GM23248 (cell line): ENCODE data around the gene GMPR. TPM values are rescaled to one million over a fixed set of nuclear protein-coding genes. Genes with fewer than 3 reads are reported as not detected.
"Not testable (repeated sequence)": the region's sequence is repeated elsewhere in the genome, so short reads cannot be mapped to it uniquely, and the experiment has no call there.

ENCODE experiments used
- DNase-seq: peaks from one replicate; pipeline ENCODE4 v3.0.0-alpha.2; 2015
- H2AFZ ChIP-seq: fragments of 200-600 bp; sonication (generic); 2 replicates; pipeline ENCODE4 v1.6.1; 2016; ENCODE audit warnings: antibody characterized with exemption
- H3F3A ChIP-seq: fragments of 200-600 bp; sonication (generic); 2 replicates; pipeline ENCODE4 v1.6.1; 2016; ENCODE audit warnings: mild to moderate bottlenecking, antibody characterized with exemption, mixed run types; ENCODE audit not compliant: insufficient read depth
- H3K27ac ChIP-seq: fragments of 200-600 bp; sonication (generic); 2 replicates; pipeline ENCODE4 v1.5.1; 2016; ENCODE audit warnings: mild to moderate bottlenecking
- H3K27me3 ChIP-seq: fragments of 200-600 bp; sonication (generic); replicated peaks from 2 replicates; pipeline ENCODE4 v1.6.1; 2016; ENCODE audit warnings: mild to moderate bottlenecking; ENCODE audit not compliant: insufficient read depth
- H3K36me3 ChIP-seq: fragments of 200-600 bp; sonication (generic); 2 replicates; pipeline ENCODE4 v1.6.1; 2016; ENCODE audit warnings: low read depth, mild to moderate bottlenecking
- H3K4me1 ChIP-seq: fragments of 200-600 bp; sonication (generic); 2 replicates; pipeline ENCODE4 v1.6.1; 2016; ENCODE audit warnings: mild to moderate bottlenecking; ENCODE audit not compliant: insufficient read depth
- H3K4me2 ChIP-seq: fragments of 200-600 bp; sonication (generic); one replicate; pipeline ENCODE4 v1.6.1; 2016; ENCODE audit warnings: mild to moderate bottlenecking; ENCODE audit not compliant: unreplicated experiment
- H3K4me3 ChIP-seq: fragments of 200-600 bp; sonication (generic); 2 replicates; pipeline ENCODE4 v1.5.1; 2016; ENCODE audit warnings: mild to moderate bottlenecking
- H3K79me2 ChIP-seq: fragments of 200-600 bp; sonication (generic); 2 replicates; pipeline ENCODE4 v1.6.1; 2016; ENCODE audit warnings: mild to moderate bottlenecking; ENCODE audit not compliant: insufficient read depth
- H3K9ac ChIP-seq: fragments of 200-600 bp; sonication (generic); 2 replicates; pipeline ENCODE4 v1.6.1; 2016; ENCODE audit warnings: mild to moderate bottlenecking
- H3K9me2 ChIP-seq: fragments of 200-600 bp; sonication (generic); 2 replicates; pipeline ENCODE4 v1.6.1; 2016; ENCODE audit warnings: mixed run types, mild to moderate bottlenecking, moderate library complexity; ENCODE audit not compliant: insufficient read depth
- H3K9me3 ChIP-seq: fragments of 200-600 bp; sonication (generic); one replicate; pipeline ENCODE4 v1.6.1; 2017; ENCODE audit warnings: low read depth
- H4K20me1 ChIP-seq: fragments of 200-600 bp; sonication (generic); 2 replicates; pipeline ENCODE4 v1.6.0; 2016; ENCODE audit not compliant: insufficient read depth
- EZH2 ChIP-seq: fragments of 200-600 bp; sonication (generic); IDR thresholded peaks from 2 replicates; pipeline ENCODE4 v1.6.1; 2018; ENCODE audit warnings: antibody characterized with exemption, mild to moderate bottlenecking; ENCODE audit not compliant: insufficient read depth, poor library complexity, severe bottlenecking
- EZH2phosphoT487 ChIP-seq: fragments of 200-600 bp; sonication (generic); IDR thresholded peaks from 2 replicates; pipeline ENCODE4 v1.6.1; 2018; ENCODE audit warnings: antibody characterized with exemption, moderate library complexity, mild to moderate bottlenecking, low read depth; ENCODE audit not compliant: insufficient read depth
- WGBS, 2 experiments: methylation state at CpG; one replicate each; pipeline ENCODE4 v1.1.6; 2015 to 2017; ENCODE audit warnings: low lambda C conversion rate in 2 of 2, low coverage in 1 of 2; ENCODE audit errors: missing lambda C conversion rate in 2 of 2; 5-methylcytosine and 5-hydroxymethylcytosine counted together
- in situ Hi-C: fragments of 300-500 bp; cut with MboI; formaldehyde crosslinking; loops from 2 replicates; pipeline ENCODE4 v1.15.0; 2020
- polyA plus RNA-seq: library from polyadenylated mRNA; unstranded; fragments of >200 nt; fragmentation: Nextera tagmentation; extraction: Ambion mirVana; gene quantifications from 2 replicates; pipeline ENCODE4 v1.2.1, GENCODE V29; 2016
- total RNA-seq: library from RNA; depleted of rRNA; stranded (reverse); fragments of >200 nt; shearing (Covaris generic); gene quantifications from 2 replicates; pipeline ENCODE4 v1.2.3, GENCODE V29; 2014

The GMPR gene
- total and polyA plus RNA-seq, 2 experiments from 2014 or later, result 2.2 to 2.3 TPM

DNA sequence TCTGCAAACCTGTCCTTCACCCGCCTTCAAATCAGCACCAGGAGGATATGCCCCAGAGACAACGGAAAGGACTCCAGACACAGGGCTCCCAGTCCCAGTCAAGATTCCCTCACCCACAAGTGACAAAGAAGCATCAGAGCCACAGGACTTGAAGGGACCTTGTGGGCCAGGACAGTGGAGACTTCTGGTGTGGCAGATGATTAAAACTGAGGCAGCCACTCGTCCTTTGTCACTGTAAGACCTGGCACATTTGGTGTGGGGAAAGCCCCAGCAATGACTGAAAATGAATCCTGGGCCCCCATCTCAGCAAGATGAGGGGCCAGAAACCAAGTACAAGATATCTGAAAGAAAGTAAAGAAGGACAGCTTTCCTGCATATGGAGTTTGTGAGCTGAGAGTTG, 15.6 kb upstream of the GMPR start:
- Histone ChIP-seq H3K9ac (no peak overlapping the region), H3K9me3 (no peaks in the 10 kb centered on the region), H3K27ac (no peak overlapping the region), H4K20me1 (no peaks in the 10 kb centered on the region), H2AFZ (no peak overlapping the region), H3K79me2 (no peaks in the 10 kb centered on the region), H3F3A (no peaks in the 10 kb centered on the region), H3K4me3 (no peak overlapping the region), H3K4me2 (no peak overlapping the region), H3K36me3 (no peaks in the 10 kb centered on the region), H3K4me1 (no peaks in the 10 kb centered on the region), H3K27me3 (0 out of 2 replicates have a peak, but pooled peaks cover 5% of the 10 kb centered on the region), H3K9me2 (no peaks in the 10 kb centered on the region)
- in situ Hi-C loops, result no loop called here
- WGBS, 2 experiments, result 73 to 83% methylated on average over 3 of the region's 3 CpGs
- no peak for DNase-seq
- no peak for TF ChIP-seq EZH2
- TF ChIP-seq EZH2phosphoT487, result no peak

DNA sequence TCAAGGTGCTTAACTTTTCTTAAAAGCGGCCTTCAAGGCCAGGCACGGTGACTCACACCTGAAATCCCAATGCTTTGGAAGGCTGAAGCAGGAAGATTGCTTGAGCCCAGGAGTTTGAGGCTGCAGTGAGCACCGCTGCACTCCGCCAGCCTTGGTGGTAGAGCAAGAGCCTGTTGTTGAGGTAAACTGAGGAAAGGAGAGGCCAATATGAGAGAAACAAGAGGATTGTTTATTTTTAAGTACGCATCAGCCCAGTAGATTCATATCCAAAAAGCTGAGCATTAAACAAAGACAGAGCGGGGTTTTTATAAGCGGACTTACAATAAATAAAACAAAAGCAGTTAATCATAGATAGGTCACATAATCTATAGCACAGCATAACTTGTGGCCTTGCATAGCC, 15.0 kb upstream of the GMPR start:
- Histone ChIP-seq H3K27ac (no peak overlapping the region), H3K9me2 (no peaks in the 10 kb centered on the region), H3K4me3 (no peak overlapping the region), H3K36me3 (no peaks in the 10 kb centered on the region), H3K79me2 (no peaks in the 10 kb centered on the region), H3K27me3 (peaks cover 10% of the 10 kb centered on the region), H3K4me2 (no peak overlapping the region), H3K9ac (no peak overlapping the region), H3K9me3 (no peaks in the 10 kb centered on the region), H3F3A (no peaks in the 10 kb centered on the region), H3K4me1 (no peaks in the 10 kb centered on the region), H4K20me1 (no peaks in the 10 kb centered on the region), H2AFZ (no peak overlapping the region)
- TF ChIP-seq EZH2 (no peak), EZH2phosphoT487 (no peak)
- no peak for DNase-seq
- 86 to 92% methylated on average over 7 of the region's 7 CpGs for WGBS, 2 experiments
- in situ Hi-C loops, result no loop called here

DNA sequence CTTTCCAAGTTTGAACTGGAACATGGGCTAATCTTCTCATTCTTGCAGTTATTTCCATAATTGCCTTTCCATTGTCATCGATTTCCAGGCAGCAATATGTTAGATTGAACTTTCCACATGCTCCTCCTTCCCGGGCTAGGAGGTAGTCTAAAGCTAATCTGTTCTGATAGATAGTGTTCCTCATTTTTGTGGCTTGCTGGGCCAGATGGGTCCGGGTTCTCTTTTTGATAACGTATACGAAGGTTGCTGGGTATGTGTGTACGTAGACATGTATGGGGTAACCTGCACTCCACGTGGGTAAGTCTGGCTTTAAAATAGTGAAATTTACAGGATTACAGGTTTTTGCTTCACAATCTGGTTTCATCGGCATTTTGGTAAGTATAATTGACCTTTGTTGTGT, 14.0 kb upstream of the GMPR start:
- no peaks in the 10 kb centered on the region for H3K9me3 ChIP-seq
- H3K36me3 ChIP-seq, result no peaks in the 10 kb centered on the region
- no peak overlapping the region for H2AFZ ChIP-seq
- no peak overlapping the region for H3K9ac ChIP-seq
- in situ Hi-C loops, result no loop called here
- no peak for DNase-seq
- no peaks in the 10 kb centered on the region for H4K20me1 ChIP-seq
- no peak overlapping the region for H3K27ac ChIP-seq
- H3F3A ChIP-seq, result no peaks in the 10 kb centered on the region
- H3K9me2 ChIP-seq, result no peaks in the 10 kb centered on the region
- no peak for TF ChIP-seq EZH2
- WGBS, 2 experiments, result 90 to 91% methylated on average over 8 of the region's 8 CpGs
- no peak overlapping the region for H3K4me2 ChIP-seq
- H3K79me2 ChIP-seq, result no peaks in the 10 kb centered on the region
- H3K27me3 ChIP-seq, result peaks cover 20% of the 10 kb centered on the region
- no peak overlapping the region for H3K4me3 ChIP-seq
- H3K4me1 ChIP-seq, result no peaks in the 10 kb centered on the region

DNA sequence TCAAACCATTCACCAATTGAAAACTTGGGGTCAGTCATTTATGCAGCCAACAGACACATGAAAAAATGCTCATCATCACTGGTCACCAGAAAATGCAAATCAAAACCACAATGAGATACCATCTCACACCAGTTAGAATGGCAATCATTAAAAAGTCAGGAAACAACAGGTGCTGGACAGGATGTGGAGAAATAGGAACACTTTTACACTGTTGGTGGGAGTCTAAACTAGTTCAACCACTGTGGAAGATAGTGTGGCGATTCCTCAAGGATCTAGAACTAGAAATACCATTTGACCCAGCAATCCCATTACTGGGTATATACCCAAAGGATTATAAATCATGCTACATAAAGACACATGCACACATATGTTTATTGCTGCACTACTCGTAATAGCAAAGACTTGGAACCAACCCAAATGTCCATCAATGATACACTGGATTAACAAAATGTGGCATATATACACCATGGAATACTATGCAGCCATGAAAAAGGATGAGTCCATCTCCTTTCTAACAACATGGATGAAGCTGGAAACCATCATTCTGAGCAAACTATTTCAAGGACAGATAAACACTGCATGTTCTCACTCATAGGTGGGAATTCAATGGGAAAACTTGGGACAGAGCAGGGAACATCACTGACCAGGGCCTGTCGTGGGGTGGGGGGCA, 13.2 kb upstream of the GMPR start:
- H3K9me3 ChIP-seq, H3K79me2 ChIP-seq, DNase-seq, H3K36me3 ChIP-seq, H3K27ac ChIP-seq, H3K4me2 ChIP-seq, H3K4me1 ChIP-seq, H4K20me1 ChIP-seq, H3F3A ChIP-seq, in situ Hi-C loops, H3K9ac ChIP-seq, H2AFZ ChIP-seq, H3K9me2 ChIP-seq, H3K4me3 ChIP-seq: not testable (repeated sequence)
- 28 to 61% methylated on average over 3 of the region's 3 CpGs for WGBS, 2 experiments
- peaks cover 21% of the 10 kb centered on the region for H3K27me3 ChIP-seq

DNA sequence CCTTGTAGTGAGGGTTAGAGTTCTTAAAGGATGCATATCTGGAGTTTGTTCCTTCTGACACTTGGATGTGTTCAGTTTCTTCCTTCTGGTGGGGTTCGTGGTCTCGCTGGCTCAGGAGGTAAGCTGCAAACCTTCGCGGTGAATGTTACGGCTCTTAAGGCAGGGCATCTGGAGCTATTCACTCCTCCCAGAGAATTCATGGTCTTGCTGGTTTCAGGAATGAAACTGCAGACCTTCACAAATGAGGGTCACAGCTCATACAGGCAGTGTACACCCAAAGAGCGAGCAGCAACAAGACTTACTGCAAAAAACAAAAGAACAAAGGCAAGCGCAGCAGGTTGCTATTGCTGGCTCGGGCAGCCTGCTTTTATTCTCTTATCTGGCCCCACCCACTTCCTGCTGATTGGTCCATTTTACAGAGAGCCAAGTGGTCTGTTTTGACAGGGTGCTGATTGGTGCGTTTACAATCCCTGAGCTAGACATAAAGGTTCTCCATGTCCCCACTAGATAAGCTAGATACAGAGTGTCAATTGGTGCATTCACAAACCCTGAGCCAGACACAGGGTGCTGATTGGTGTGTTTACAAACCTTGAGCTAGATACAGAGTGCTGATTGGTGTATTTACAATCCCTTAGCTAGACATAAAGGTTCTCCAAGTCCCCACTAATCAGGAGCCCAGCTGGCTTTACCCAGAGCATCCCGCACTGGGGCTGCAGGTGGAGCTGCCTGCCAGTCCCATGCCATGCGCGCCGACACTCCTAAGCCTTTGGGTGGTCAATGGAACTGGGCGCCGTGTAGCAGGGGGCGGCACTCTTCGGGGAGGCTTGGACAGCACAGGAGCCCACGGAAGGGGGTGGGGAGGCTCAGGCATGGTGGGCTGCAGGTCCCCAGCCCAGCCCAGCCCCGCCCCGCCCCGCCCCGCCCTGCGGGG, 12.0 kb upstream of the GMPR start:
- H3K79me2 ChIP-seq, H4K20me1 ChIP-seq, H3F3A ChIP-seq, H3K9ac ChIP-seq, DNase-seq, H3K36me3 ChIP-seq, H3K9me3 ChIP-seq, H3K4me1 ChIP-seq, in situ Hi-C loops, H2AFZ ChIP-seq, H3K27ac ChIP-seq, H3K9me2 ChIP-seq, H3K4me3 ChIP-seq, H3K4me2 ChIP-seq: not testable (repeated sequence)
- peaks cover 21% of the 10 kb centered on the region for H3K27me3 ChIP-seq
- 61 to 76% methylated on average over 11 to 23 of the region's 23 CpGs for WGBS, 2 experiments
